Measurements from ENCODE around the gene PLOD2. TPM values are rescaled to one million over a fixed set of nuclear protein-coding genes. Genes with fewer than 3 reads are reported as not detected.

Gene PLOD2
- total and polyA plus RNA-seq, 2 of the 8 experiments (the other 6 are each of a cell fraction or from before 2014, with no cell fraction given): 4.0 to 28.7 TPM

DNA sequence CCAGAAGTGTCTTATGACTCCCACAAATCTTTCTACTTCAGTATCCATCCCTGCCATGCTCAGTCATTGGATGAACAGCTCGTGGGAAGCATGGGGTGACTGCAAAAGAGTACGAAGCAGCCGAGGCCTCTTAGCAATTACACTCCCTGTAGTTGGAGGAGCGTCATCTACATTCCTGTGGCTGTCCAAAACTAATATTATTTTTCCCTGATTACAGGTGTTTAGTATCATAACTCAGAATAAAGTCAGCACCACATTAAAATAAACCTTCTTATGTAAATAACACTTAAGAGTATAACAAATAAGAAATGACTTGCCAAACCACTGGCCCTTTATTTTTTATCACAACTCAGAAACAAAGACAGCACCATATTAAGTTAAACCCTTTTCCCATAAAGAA is 141.5 kb downstream of the PLOD2 start:
- no peak overlapping the region for H2BK120ac ChIP-seq (replicated peaks; ENCODE audit: low read depth, low read length)
- H2BK5ac ChIP-seq (ENCODE audit: low read depth, low read length): no peak overlapping the region
- H4K5ac ChIP-seq (ENCODE audit: insufficient read length, low read depth, low read length): no peak overlapping the region
- H3K4me2 ChIP-seq (ENCODE audit: insufficient read depth in 1 of 2, low read depth in 2 of 2, low read length in 2 of 2): no peak overlapping the region
- H3K4me1 ChIP-seq (replicated peaks in 1 of 4; ENCODE audit: control insufficient read depth in 3 of 4, insufficient read depth in 4 of 4, low read length in 3 of 4): no peaks in the 10 kb centered on the region
- no peak for DNase-seq (ENCODE audit: low read depth in 1 of 2, low spot score in 2 of 2)
- H3K56ac ChIP-seq (replicated peaks; ENCODE audit: insufficient read length, low read depth, low read length): no peak overlapping the region
- POLR2A ChIA-PET (ENCODE audit: partially characterized antibody): no interaction called here
- CTCF ChIA-PET (ENCODE audit: partially characterized antibody): interaction anchor here (0.9 kb wide), 2 partner anchors 12 to 17 kb away, joined by 3 read pairs; no protein-coding TSS in a partner anchor
- no peak for FAIRE-seq
- H3K9me3 ChIP-seq (ENCODE audit: insufficient read depth in 2 of 2, low read depth in 1 of 2, low read length in 1 of 2): peaks cover 0 to 4% of the 10 kb centered on the region in 2 experiments; a peak in 1 of 4 replicates
- H3K4ac ChIP-seq (replicated peaks; ENCODE audit: insufficient read length, low read depth, low read length): no peak overlapping the region
- WGBS, 2 experiments (ENCODE audit: extremely low coverage in 1 of 2, insufficient coverage in 1 of 2, insufficient read length in 1 of 2, insufficient replicate concordance in 2 of 2, low coverage in 1 of 2, low lambda C conversion rate in 2 of 2, missing lambda C conversion rate in 1 of 2): 89% methylated on average over 4 of the region's 4 CpGs; no CpG with 5 or more reads in 1 of the 2 experiments
- no peak overlapping the region for H2BK20ac ChIP-seq (ENCODE audit: low read length)
- no peak overlapping the region for H2AK5ac ChIP-seq (ENCODE audit: low read depth, low read length)
- H2BK12ac ChIP-seq (ENCODE audit: low read depth, low read length): no peak overlapping the region
- no peak overlapping the region for H3K18ac ChIP-seq (ENCODE audit: extremely low read depth, low read length)
- H4K8ac ChIP-seq (ENCODE audit: extremely low read depth, insufficient read depth, low read length): no peak overlapping the region
- H2BK15ac ChIP-seq (ENCODE audit: low read length): no peak overlapping the region
- no peaks in the 10 kb centered on the region for H3K36me3 ChIP-seq (ENCODE audit: control insufficient read depth in 2 of 4, insufficient read depth in 4 of 4, low read length in 3 of 4)
- no peak overlapping the region for H4K91ac ChIP-seq (replicated peaks; ENCODE audit: insufficient read length, low read length)
- no peaks in the 10 kb centered on the region for H3K79me2 ChIP-seq (ENCODE audit: control insufficient read depth in 1 of 2, insufficient read depth in 2 of 2, low read length in 2 of 2)
- no peaks in the 10 kb centered on the region for H3K23me2 ChIP-seq (ENCODE audit: low read depth, low read length)
- no peak overlapping the region for H3K14ac ChIP-seq (ENCODE audit: insufficient read length)
- H3K9ac ChIP-seq (replicated peaks in 1 of 4; ENCODE audit: extremely low read depth in 1 of 4, low read depth in 3 of 4, low read length in 3 of 4): no peak overlapping the region
- H3K27ac ChIP-seq (ENCODE audit: low read depth, low read length): no peak overlapping the region
- H2AFZ ChIP-seq (ENCODE audit: low read length): no peak overlapping the region
- TF ChIP-seq CHD2 (IDR thresholded peaks at IDR 0.05; ENCODE audit: low read length) (no peak), GTF2F1 (IDR thresholded peaks at IDR 0.05; ENCODE audit: borderline replicate concordance, low read depth, low read length) (no peak), YY1 (IDR thresholded peaks at IDR 0.05; ENCODE audit: low read depth, low read length) (no peak), JUN (IDR thresholded peaks at IDR 0.05; ENCODE audit: low read depth, low read length) (no peak), EP300 (IDR thresholded peaks at IDR 0.05; ENCODE audit: borderline replicate concordance in 1 of 2, low read depth in 2 of 2, low read length in 2 of 2) (no peak), EZH2 (IDR thresholded peaks at IDR 0.05; ENCODE audit: low read depth, low read length, severe bottlenecking) (no peak), POLR2A (IDR thresholded peaks at IDR 0.05; ENCODE audit: control extremely low read depth in 1 of 2, low read depth in 2 of 2, low read length in 2 of 2) (no peak), MAFK (IDR thresholded peaks at IDR 0.05; ENCODE audit: low read depth, low read length) (no peak), POLR2AphosphoS5 (IDR thresholded peaks at IDR 0.05; ENCODE audit: low read depth, low read length) (no peak), SAP30 (IDR thresholded peaks at IDR 0.05; ENCODE audit: insufficient read depth, insufficient replicate concordance, low read length) (no peak), ZNF274 (IDR thresholded peaks at IDR 0.05; ENCODE audit: borderline replicate concordance, extremely low read depth, low read length) (no peak)
- TF ChIP-seq, protein P1, sequence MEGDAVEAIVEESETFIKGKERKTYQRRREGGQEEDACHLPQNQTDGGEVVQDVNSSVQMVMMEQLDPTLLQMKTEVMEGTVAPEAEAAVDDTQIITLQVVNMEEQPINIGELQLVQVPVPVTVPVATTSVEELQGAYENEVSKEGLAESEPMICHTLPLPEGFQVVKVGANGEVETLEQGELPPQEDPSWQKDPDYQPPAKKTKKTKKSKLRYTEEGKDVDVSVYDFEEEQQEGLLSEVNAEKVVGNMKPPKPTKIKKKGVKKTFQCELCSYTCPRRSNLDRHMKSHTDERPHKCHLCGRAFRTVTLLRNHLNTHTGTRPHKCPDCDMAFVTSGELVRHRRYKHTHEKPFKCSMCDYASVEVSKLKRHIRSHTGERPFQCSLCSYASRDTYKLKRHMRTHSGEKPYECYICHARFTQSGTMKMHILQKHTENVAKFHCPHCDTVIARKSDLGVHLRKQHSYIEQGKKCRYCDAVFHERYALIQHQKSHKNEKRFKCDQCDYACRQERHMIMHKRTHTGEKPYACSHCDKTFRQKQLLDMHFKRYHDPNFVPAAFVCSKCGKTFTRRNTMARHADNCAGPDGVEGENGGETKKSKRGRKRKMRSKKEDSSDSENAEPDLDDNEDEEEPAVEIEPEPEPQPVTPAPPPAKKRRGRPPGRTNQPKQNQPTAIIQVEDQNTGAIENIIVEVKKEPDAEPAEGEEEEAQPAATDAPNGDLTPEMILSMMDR (IDR thresholded peaks at IDR 0.05; ENCODE audit: control extremely low read depth in 1 of 3, insufficient read depth in 1 of 3, low read depth in 1 of 3, low read length in 3 of 3): no peak
- H3K79me1 ChIP-seq (ENCODE audit: low read depth, low read length): no peaks in the 10 kb centered on the region
- H3K4me3 ChIP-seq (ENCODE audit: extremely low read depth in 1 of 4, insufficient read depth in 2 of 4, low read depth in 3 of 4, low read length in 4 of 4): no peak overlapping the region
- no peaks in the 10 kb centered on the region; a peak in 1 of 7 replicates for H3K27me3 ChIP-seq (replicated peaks in 1 of 4; ENCODE audit: control insufficient read depth in 3 of 4, extremely low read depth in 1 of 4, insufficient read depth in 3 of 4, low read length in 3 of 4)
- H4K20me1 ChIP-seq (replicated peaks in 1 of 2; ENCODE audit: control insufficient read depth in 1 of 2, insufficient read depth in 2 of 2, low read length in 2 of 2): no peaks in the 10 kb centered on the region
- H3K23ac ChIP-seq (ENCODE audit: insufficient read length): no peak overlapping the region

Measured in H1 (cell line).